HepG2 (cell line): ENCODE data around the gene DCT. TPM values are rescaled to one million over a fixed set of nuclear protein-coding genes. Genes with fewer than 3 reads are reported as not detected.

Experiments
- ATAC-seq: fragments of 200-7000 bp; cut with Tn5 transposase; 3 replicates; pipeline ENCODE4 v1.9.1; 2020; ENCODE audit warnings: mild to moderate bottlenecking, moderate library complexity
- BruUV-seq: library from RNA; stranded (reverse); fragments of 400-500 nt; replicated peaks from 2 replicates; lab custom pipeline; 2021; lab: Mats Ljungman, UMichigan
- CTCF ChIA-PET: fragments of 300-600 bp; formaldehyde crosslinking; extraction: SDS; loops from one replicate; lab custom pipeline; 2021; ENCODE audit warnings: low total read pairs, inconsistent platforms, low intra/inter-chr PET ratio; lab: Yijun Ruan, JAX
- POLR2A ChIA-PET: fragments of 350-600 bp; sonication (Branson Sonifier 250); formaldehyde crosslinking; loops from one replicate; lab custom pipeline; 2020; ENCODE audit warnings: antibody characterized with exemption, inconsistent platforms; lab: Yijun Ruan, JAX
- DNase-seq: peaks from one replicate; pipeline ENCODE4 v3.0.0-alpha.2; 2015; ENCODE audit warnings: low spot score
- FAIRE-seq: peaks from 3 replicates; lab custom pipeline; 2011; peaks lifted over from hg19 to GRCh38; lab: Jason Lieb, UNC
- H2AFZ ChIP-seq: one replicate; pipeline ENCODE4 v1.6.1; 2011; ENCODE audit warnings: low read length, inconsistent platforms
- H3K27ac ChIP-seq: fragments of 300-600 bp; 3 replicates; pipeline ENCODE4 v1.8.0; 2011; ENCODE audit warnings: mixed run types, mild to moderate bottlenecking, mixed read lengths, low read length, inconsistent platforms; ENCODE audit not compliant: insufficient read depth; ENCODE audit errors: extremely low read length
- H3K27me3 ChIP-seq, 2 experiments: fragments of 200-600 bp in 1 of 2; 2 replicates in 1 of 2; 3 replicates in 1 of 2; pipeline versions ENCODE4 v1.6.0 to v1.8.0; 2011; ENCODE audit warnings: low read length in 2 of 2, mild to moderate bottlenecking in 2 of 2, moderate library complexity in 2 of 2, inconsistent platforms in 1 of 2; ENCODE audit not compliant: insufficient read depth in 2 of 2, control insufficient read depth in 1 of 2
- H3K36me3 ChIP-seq, 2 experiments: fragments of 200-600 bp in 1 of 2; replicated peaks in 1 of 2; 2 replicates in 1 of 2; 3 replicates in 1 of 2; pipeline versions ENCODE4 v1.5.1 to v1.8.0; 2011; ENCODE audit warnings: low read length in 2 of 2, inconsistent platforms in 1 of 2; ENCODE audit not compliant: insufficient read depth in 2 of 2, control insufficient read depth in 1 of 2
- H3K4me1 ChIP-seq: 2 replicates; pipeline ENCODE4 v1.5.1; 2012; ENCODE audit warnings: low read length, inconsistent platforms; ENCODE audit not compliant: insufficient read depth
- H3K4me2 ChIP-seq: 2 replicates; pipeline ENCODE4 v1.6.0; 2011; ENCODE audit warnings: low read depth, low read length, inconsistent platforms
- H3K4me3 ChIP-seq, 3 experiments: fragments of 200-600 bp in 1 of 3; sonication (generic), shearing (Covaris generic) in 1 of 3; replicated peaks in 1 of 3; 2 replicates each; pipeline ENCODE4 v1.5.1; 2011 to 2016; ENCODE audit warnings: low read length in 3 of 3, inconsistent platforms in 2 of 3, low read depth in 2 of 3, mild to moderate bottlenecking in 2 of 3, control low read depth in 1 of 3, mixed read lengths in 1 of 3; ENCODE audit not compliant: insufficient read depth in 1 of 3
- H3K79me2 ChIP-seq: one replicate; pipeline ENCODE4 v1.6.1; 2011; ENCODE audit warnings: low read length, inconsistent platforms; ENCODE audit not compliant: insufficient read depth
- H3K9ac ChIP-seq: 2 replicates; pipeline ENCODE4 v1.6.0; 2011; ENCODE audit warnings: mild to moderate bottlenecking, low read depth, low read length, inconsistent platforms; ENCODE audit not compliant: insufficient read depth
- H3K9me3 ChIP-seq: 2 replicates; pipeline ENCODE4 v1.5.1; 2012; ENCODE audit warnings: mild to moderate bottlenecking, low read length
- H4K20me1 ChIP-seq: 2 replicates; pipeline ENCODE4 v1.6.0; 2011; ENCODE audit warnings: inconsistent platforms, mild to moderate bottlenecking, low read length, moderate library complexity; ENCODE audit not compliant: insufficient read depth
- CHCHD3 ChIP-seq: sonication (generic); formaldehyde crosslinking; IDR thresholded peaks from 2 replicates; pipeline ENCODE4 v1.8.0; 2022; ENCODE audit warnings: mild to moderate bottlenecking, missing genetic modification reagents, moderate library complexity
- ETV6 ChIP-seq: sonication (generic); formaldehyde crosslinking; conservative IDR thresholded peaks from 2 replicates; pipeline ENCODE4 v1.4.0; 2020; ENCODE audit warnings: missing genetic modification reagents
- MAX ChIP-seq: IDR thresholded peaks from 2 replicates; pipeline ENCODE4 v1.6.1; 2012; ENCODE audit warnings: inconsistent platforms
- NFAT5 ChIP-seq: sonication (generic); formaldehyde crosslinking; IDR thresholded peaks from 2 replicates; pipeline ENCODE4 v1.4.0; 2020; ENCODE audit warnings: missing genetic modification reagents
- NFKBIZ ChIP-seq: IDR thresholded peaks from 2 replicates; pipeline ENCODE4 v1.6.1; 2018; ENCODE audit warnings: missing genetic modification reagents, missing compliant biosample characterization
- TIGD3 ChIP-seq: sonication (generic); formaldehyde crosslinking; IDR thresholded peaks from 2 replicates; pipeline ENCODE4 v1.5.1; 2020; ENCODE audit warnings: mild to moderate bottlenecking, missing genetic modification reagents, borderline replicate concordance
- TSC22D2 ChIP-seq: sonication (generic); formaldehyde crosslinking; IDR thresholded peaks from 2 replicates; pipeline ENCODE4 v1.5.1; 2020; ENCODE audit warnings: missing genetic modification reagents, mild to moderate bottlenecking, borderline replicate concordance
- ZNF234 ChIP-seq: sonication (generic); formaldehyde crosslinking; conservative IDR thresholded peaks from 2 replicates; pipeline ENCODE4 v1.5.1; 2020; ENCODE audit warnings: mild to moderate bottlenecking, missing genetic modification reagents
- ZNF775 ChIP-seq: sonication (generic); formaldehyde crosslinking; IDR thresholded peaks from 2 replicates; pipeline ENCODE4 v1.4.0; 2020; ENCODE audit warnings: missing genetic modification reagents, mild to moderate bottlenecking, moderate library complexity, borderline replicate concordance
- ZSCAN22 ChIP-seq: sonication (generic); formaldehyde crosslinking; IDR thresholded peaks from 2 replicates; pipeline ENCODE4 v1.4.0; 2020; ENCODE audit warnings: mild to moderate bottlenecking, missing genetic modification reagents
- WGBS: methylation state at CpG from one replicate; pipeline ENCODE4 v1.1.6; 2017; ENCODE audit warnings: low lambda C conversion rate; 5-methylcytosine and 5-hydroxymethylcytosine counted together
- in situ Hi-C: cut with HindIII; loops from 2 replicates; pipeline ENCODE4 v1.10.0; 2017; ENCODE audit warnings: low pct_unique_long_range_greater_than_20kb; ENCODE audit not compliant: extremely low pct_ligation_motif_present
- intact Hi-C: fragments of 100-400 bp; cut with micrococcal nuclease; formaldehyde crosslinking; loops from one replicate; pipeline ENCODE4 v1.10.0; 2022; ENCODE audit not compliant: unreplicated experiment
- polyA plus RNA-seq, 8 experiments: library from polyadenylated mRNA; depleted of rRNA in 3 of 8; stranded (reverse) in 7 of 8; unstranded in 1 of 8; fragments of >200 nt; fragmentation: Illumina TruSeq in 4 of 8; extraction: Trizol in 4 of 8; gene quantifications; 2 replicates each; pipeline versions ENCODE4 v1.2.1 to v1.2.3, GENCODE V29; 2011 to 2016; ENCODE audit warnings: low read depth in 4 of 8, missing spikeins in 1 of 8, mixed read lengths in 1 of 8; ENCODE audit not compliant: insufficient read depth in 1 of 8
- total RNA-seq, 5 experiments: library from RNA; depleted of rRNA; stranded (reverse); fragments of >200 nt; fragmentation: Illumina TruSeq; extraction: Trizol; gene quantifications; 2 replicates each; pipeline ENCODE4 v1.2.3, GENCODE V29; 2016; ENCODE audit warnings: low read depth in 1 of 5
- TF ChIP-seq, protein P1 (sequence below): sonication (generic); formaldehyde crosslinking; IDR thresholded peaks from 2 replicates; pipeline ENCODE4 v1.4.0; 2020; ENCODE audit warnings: missing genetic modification reagents
- TF ChIP-seq, protein P2 (sequence below): sonication (generic); formaldehyde crosslinking; conservative IDR thresholded peaks from 2 replicates; pipeline ENCODE4 v1.4.0; 2020; ENCODE audit warnings: missing genetic modification reagents

DCT gene
- total and polyA plus RNA-seq, 2 of the 13 experiments (the other 11 are each of a cell fraction or from before 2014, with no cell fraction given) = not detected

GRCh38 chr13:94516456-94516855 lies 37.0 kb upstream of the DCT start (continued):
- TF ChIP-seq MAX = no peak
- no peak for TF ChIP-seq NFKBIZ (CRISPR knock-in tag)

GRCh38 chr13:94515911-94516310 lies 36.4 kb upstream of the DCT start:
- WGBS = 34% methylated on average over 4 of the region's 4 CpGs
- no TSS peak for BruUV-seq
- no peaks in the 10 kb centered on the region for H3K79me2 ChIP-seq
- no peaks in the 10 kb centered on the region for H3K36me3 ChIP-seq
- H3K4me1 ChIP-seq = no peaks in the 10 kb centered on the region
- POLR2A ChIA-PET = no interaction called here
- H2AFZ ChIP-seq = no peak overlapping the region
- no peak overlapping the region for H3K4me2 ChIP-seq
- ATAC-seq (no peak), FAIRE-seq (no peak), DNase-seq (no peak)
- H3K27ac ChIP-seq = no peak overlapping the region
- no peaks in the 10 kb centered on the region for H4K20me1 ChIP-seq
- no peak overlapping the region for H3K4me3 ChIP-seq
- H3K9me3 ChIP-seq = no peaks in the 10 kb centered on the region
- in situ Hi-C loops (no loop called here), intact Hi-C loops (no loop called here)
- peaks cover 0 to 4% of the 10 kb centered on the region in 2 experiments; a peak in 1 of 5 replicates for H3K27me3 ChIP-seq
- H3K9ac ChIP-seq = no peak overlapping the region
- CTCF ChIA-PET = no interaction called here
- TF ChIP-seq TSC22D2 (CRISPR knock-in tag) = no peak
- TF ChIP-seq CHCHD3 (CRISPR knock-in tag) = no peak
- TF ChIP-seq NFAT5 (CRISPR knock-in tag) = no peak
- TF ChIP-seq ZNF234 (CRISPR knock-in tag) = no peak
- TF ChIP-seq ZNF775 (CRISPR knock-in tag) = no peak
- TF ChIP-seq ETV6 = no peak
- TF ChIP-seq, protein P1, sequence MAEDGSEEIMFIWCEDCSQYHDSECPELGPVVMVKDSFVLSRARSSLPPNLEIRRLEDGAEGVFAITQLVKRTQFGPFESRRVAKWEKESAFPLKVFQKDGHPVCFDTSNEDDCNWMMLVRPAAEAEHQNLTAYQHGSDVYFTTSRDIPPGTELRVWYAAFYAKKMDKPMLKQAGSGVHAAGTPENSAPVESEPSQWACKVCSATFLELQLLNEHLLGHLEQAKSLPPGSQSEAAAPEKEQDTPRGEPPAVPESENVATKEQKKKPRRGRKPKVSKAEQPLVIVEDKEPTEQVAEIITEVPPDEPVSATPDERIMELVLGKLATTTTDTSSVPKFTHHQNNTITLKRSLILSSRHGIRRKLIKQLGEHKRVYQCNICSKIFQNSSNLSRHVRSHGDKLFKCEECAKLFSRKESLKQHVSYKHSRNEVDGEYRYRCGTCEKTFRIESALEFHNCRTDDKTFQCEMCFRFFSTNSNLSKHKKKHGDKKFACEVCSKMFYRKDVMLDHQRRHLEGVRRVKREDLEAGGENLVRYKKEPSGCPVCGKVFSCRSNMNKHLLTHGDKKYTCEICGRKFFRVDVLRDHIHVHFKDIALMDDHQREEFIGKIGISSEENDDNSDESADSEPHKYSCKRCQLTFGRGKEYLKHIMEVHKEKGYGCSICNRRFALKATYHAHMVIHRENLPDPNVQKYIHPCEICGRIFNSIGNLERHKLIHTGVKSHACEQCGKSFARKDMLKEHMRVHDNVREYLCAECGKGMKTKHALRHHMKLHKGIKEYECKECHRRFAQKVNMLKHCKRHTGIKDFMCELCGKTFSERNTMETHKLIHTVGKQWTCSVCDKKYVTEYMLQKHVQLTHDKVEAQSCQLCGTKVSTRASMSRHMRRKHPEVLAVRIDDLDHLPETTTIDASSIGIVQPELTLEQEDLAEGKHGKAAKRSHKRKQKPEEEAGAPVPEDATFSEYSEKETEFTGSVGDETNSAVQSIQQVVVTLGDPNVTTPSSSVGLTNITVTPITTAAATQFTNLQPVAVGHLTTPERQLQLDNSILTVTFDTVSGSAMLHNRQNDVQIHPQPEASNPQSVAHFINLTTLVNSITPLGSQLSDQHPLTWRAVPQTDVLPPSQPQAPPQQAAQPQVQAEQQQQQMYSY = no peak
- TF ChIP-seq TIGD3 (CRISPR knock-in tag) = no peak
- TF ChIP-seq ZSCAN22 = no peak
- TF ChIP-seq, protein P2, sequence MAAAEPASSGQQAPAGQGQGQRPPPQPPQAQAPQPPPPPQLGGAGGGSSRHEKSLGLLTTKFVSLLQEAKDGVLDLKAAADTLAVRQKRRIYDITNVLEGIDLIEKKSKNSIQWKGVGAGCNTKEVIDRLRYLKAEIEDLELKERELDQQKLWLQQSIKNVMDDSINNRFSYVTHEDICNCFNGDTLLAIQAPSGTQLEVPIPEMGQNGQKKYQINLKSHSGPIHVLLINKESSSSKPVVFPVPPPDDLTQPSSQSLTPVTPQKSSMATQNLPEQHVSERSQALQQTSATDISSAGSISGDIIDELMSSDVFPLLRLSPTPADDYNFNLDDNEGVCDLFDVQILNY = no peak
